Trophoblast cell (in vitro differentiated cells and primary cell): Measurements from ENCODE around the gene PGM2L1.

ENCODE experiments used
- DNase-seq, 2 donors: peaks; one replicate each; pipeline ENCODE4 v3.0.0-alpha.2; 2016
- H2AFZ ChIP-seq: 2 replicates; pipeline ENCODE4 v1.6.1; 2013; ENCODE audit warnings: low read length, moderate library complexity, mild to moderate bottlenecking; ENCODE audit not compliant: insufficient read depth, poor library complexity
- H2AK5ac ChIP-seq: 2 replicates; pipeline ENCODE4 v1.6.1; 2013; ENCODE audit warnings: mild to moderate bottlenecking, low read length
- H2BK120ac ChIP-seq: 2 replicates; pipeline ENCODE4 v1.6.1; 2013; ENCODE audit warnings: low read length, mild to moderate bottlenecking, moderate library complexity; ENCODE audit not compliant: insufficient read depth, poor library complexity
- H2BK12ac ChIP-seq: 2 replicates; pipeline ENCODE4 v1.6.1; 2013; ENCODE audit warnings: mild to moderate bottlenecking, low read length, moderate library complexity
- H2BK5ac ChIP-seq: 2 replicates; pipeline ENCODE4 v1.6.1; 2013; ENCODE audit warnings: low read length, low read depth, moderate library complexity, mild to moderate bottlenecking; ENCODE audit not compliant: poor library complexity
- H3K14ac ChIP-seq: 2 replicates; pipeline ENCODE4 v1.6.1; 2013; ENCODE audit warnings: mild to moderate bottlenecking, low read length
- H3K18ac ChIP-seq: 2 replicates; pipeline ENCODE4 v1.6.1; 2013; ENCODE audit warnings: mild to moderate bottlenecking, low read length
- H3K23ac ChIP-seq: 2 replicates; pipeline ENCODE4 v1.6.1; 2013; ENCODE audit warnings: low read length
- H3K27ac ChIP-seq: 2 replicates; pipeline ENCODE4 v1.5.1; 2013; ENCODE audit warnings: low read depth, mild to moderate bottlenecking, inconsistent platforms, low read length, moderate library complexity
- H3K27me3 ChIP-seq: 2 replicates; pipeline ENCODE4 v1.6.1; 2013; ENCODE audit warnings: inconsistent platforms, mild to moderate bottlenecking, low read length, moderate library complexity; ENCODE audit not compliant: insufficient read depth
- H3K36me3 ChIP-seq, 2 experiments: 1 replicate in 1 of 2; 2 replicates in 1 of 2; pipeline ENCODE4 v1.6.1; 2013; ENCODE audit warnings: low read length in 2 of 2, mild to moderate bottlenecking in 2 of 2, moderate library complexity in 1 of 2; ENCODE audit not compliant: insufficient read depth in 2 of 2, control insufficient read depth in 1 of 2
- H3K4ac ChIP-seq: 2 replicates; pipeline ENCODE4 v1.6.1; 2013; ENCODE audit warnings: low read depth, mild to moderate bottlenecking, low read length, moderate library complexity
- H3K4me1 ChIP-seq, 2 experiments: 1 replicate in 1 of 2; 2 replicates in 1 of 2; pipeline ENCODE4 v1.6.1; 2013; ENCODE audit warnings: low read length in 2 of 2, mild to moderate bottlenecking in 2 of 2, moderate library complexity in 1 of 2; ENCODE audit not compliant: insufficient read depth in 2 of 2, control insufficient read depth in 1 of 2
- H3K4me2 ChIP-seq: 2 replicates; pipeline ENCODE4 v1.6.1; 2013; ENCODE audit warnings: inconsistent platforms, mild to moderate bottlenecking, low read length, moderate library complexity
- H3K4me3 ChIP-seq: 2 replicates; pipeline ENCODE4 v1.5.1; 2013; ENCODE audit warnings: mild to moderate bottlenecking, low read depth, low read length, inconsistent platforms
- H3K79me1 ChIP-seq: one replicate; pipeline ENCODE4 v1.6.1; 2013; ENCODE audit warnings: low read length
- H3K79me2 ChIP-seq: 2 replicates; pipeline ENCODE4 v1.6.1; 2013; ENCODE audit warnings: low read length, mild to moderate bottlenecking; ENCODE audit not compliant: control insufficient read depth, insufficient read depth, poor library complexity
- H3K9ac ChIP-seq: 2 replicates; pipeline ENCODE4 v1.6.1; 2013; ENCODE audit warnings: mild to moderate bottlenecking, low read length
- H3K9me3 ChIP-seq: 2 replicates; pipeline ENCODE4 v1.6.1; 2013; ENCODE audit warnings: low read depth, mild to moderate bottlenecking, control low read depth, inconsistent platforms, low read length; ENCODE audit not compliant: insufficient read depth
- H4K12ac ChIP-seq: 2 replicates; pipeline ENCODE4 v1.6.1; 2013; ENCODE audit warnings: low read depth, mild to moderate bottlenecking, low read length, moderate library complexity
- H4K8ac ChIP-seq: 2 replicates; pipeline ENCODE4 v1.6.1; 2013; ENCODE audit warnings: low read depth, mild to moderate bottlenecking, low read length, moderate library complexity
- H4K91ac ChIP-seq: one replicate; pipeline ENCODE4 v1.6.1; 2013; ENCODE audit warnings: low read depth, mild to moderate bottlenecking, low read length, moderate library complexity
- WGBS: extraction: QIAGEN DNeasy Blood & Tissue Kit; methylation state at CpG from one replicate; pipeline ENCODE4 v1.1.7; 2013; ENCODE audit warnings: missing lambda C conversion rate; ENCODE audit not compliant: insufficient read length, insufficient coverage; ENCODE audit errors: extremely low coverage; 5-methylcytosine and 5-hydroxymethylcytosine counted together

Gene PGM2L1

GRCh38 chr11:74341921-74342320, 56.3 kb downstream of the PGM2L1 start:
- Histone ChIP-seq H2AK5ac (no peak overlapping the region), H3K4me1 (no peaks in the 10 kb centered on the region), H3K4ac (no peak overlapping the region), H4K12ac (no peak overlapping the region), H3K23ac (no peak overlapping the region), H3K4me3 (no peak overlapping the region), H3K36me3 (no peaks in the 10 kb centered on the region), H3K79me2 (no peaks in the 10 kb centered on the region), H4K8ac (no peak overlapping the region), H3K27me3 (no peaks in the 10 kb centered on the region), H2BK120ac (no peak overlapping the region), H3K9me3 (no peaks in the 10 kb centered on the region), H3K9ac (no peak overlapping the region), H4K91ac (no peak overlapping the region), H3K27ac (no peak overlapping the region), H3K79me1 (no peaks in the 10 kb centered on the region), H3K14ac (no peak overlapping the region), H3K4me2 (no peak overlapping the region), H3K18ac (no peak overlapping the region), H2BK5ac (no peak overlapping the region), H2AFZ (no peak overlapping the region), H2BK12ac (no peak overlapping the region)
- no CpG with 5 or more reads among the region's 1 CpG for WGBS
- DNase-seq: no peak

GRCh38 chr11:74339619-74340018, 58.6 kb downstream of the PGM2L1 start:
- Histone ChIP-seq H3K4ac (no peak overlapping the region), H3K9me3 (no peaks in the 10 kb centered on the region), H3K18ac (no peak overlapping the region), H3K14ac (no peak overlapping the region), H2BK120ac (no peak overlapping the region), H3K9ac (no peak overlapping the region), H2AFZ (no peak overlapping the region), H4K12ac (no peak overlapping the region), H3K79me1 (no peaks in the 10 kb centered on the region), H3K36me3 (no peaks in the 10 kb centered on the region), H3K27ac (no peak overlapping the region), H2BK5ac (no peak overlapping the region), H3K4me2 (no peak overlapping the region), H3K79me2 (no peaks in the 10 kb centered on the region), H4K91ac (no peak overlapping the region), H3K4me1 (no peaks in the 10 kb centered on the region), H4K8ac (no peak overlapping the region), H3K4me3 (no peak overlapping the region), H2AK5ac (no peak overlapping the region), H3K27me3 (no peaks in the 10 kb centered on the region), H2BK12ac (no peak overlapping the region), H3K23ac (no peak overlapping the region)
- DNase-seq: no peak

GRCh38 chr11:74338963-74339362, 59.3 kb downstream of the PGM2L1 start:
- H3K4me1 ChIP-seq: no peaks in the 10 kb centered on the region
- no peak overlapping the region for H3K18ac ChIP-seq
- H3K36me3 ChIP-seq: no peaks in the 10 kb centered on the region
- no peak overlapping the region for H3K4ac ChIP-seq
- no peak overlapping the region for H3K4me2 ChIP-seq
- no peak overlapping the region for H2AFZ ChIP-seq
- no peak overlapping the region for H4K12ac ChIP-seq
- no peaks in the 10 kb centered on the region for H3K79me1 ChIP-seq
- no peaks in the 10 kb centered on the region for H3K79me2 ChIP-seq
- DNase-seq: no peak
- H4K91ac ChIP-seq: no peak overlapping the region
- no peaks in the 10 kb centered on the region for H3K9me3 ChIP-seq
- no peak overlapping the region for H3K27ac ChIP-seq
- no peak overlapping the region for H3K14ac ChIP-seq
- no peaks in the 10 kb centered on the region for H3K27me3 ChIP-seq
- no peak overlapping the region for H2BK5ac ChIP-seq
- no peak overlapping the region for H4K8ac ChIP-seq
- no peak overlapping the region for H3K9ac ChIP-seq
- H2BK120ac ChIP-seq: no peak overlapping the region
- H2BK12ac ChIP-seq: no peak overlapping the region
- no peak overlapping the region for H2AK5ac ChIP-seq
- WGBS: no CpG with 5 or more reads among the region's 6 CpGs
- H3K23ac ChIP-seq: no peak overlapping the region
- H3K4me3 ChIP-seq: no peak overlapping the region

GRCh38 chr11:74333193-74333592, 65.0 kb downstream of the PGM2L1 start:
- Histone ChIP-seq H3K79me1 (no peaks in the 10 kb centered on the region), H3K4me1 (no peaks in the 10 kb centered on the region), H2AFZ (no peak overlapping the region), H3K27me3 (no peaks in the 10 kb centered on the region), H3K23ac (no peak overlapping the region), H3K4ac (no peak overlapping the region), H4K91ac (no peak overlapping the region), H3K36me3 (peaks cover 0 to 3% of the 10 kb centered on the region in 2 experiments), H3K18ac (no peak overlapping the region), H3K27ac (no peak overlapping the region), H3K4me3 (no peak overlapping the region), H2BK5ac (no peak overlapping the region), H3K9ac (no peak overlapping the region), H4K12ac (no peak overlapping the region), H2BK12ac (no peak overlapping the region), H2BK120ac (no peak overlapping the region), H4K8ac (no peak overlapping the region), H3K14ac (no peak overlapping the region), H3K79me2 (no peaks in the 10 kb centered on the region), H3K9me3 (no peaks in the 10 kb centered on the region), H3K4me2 (no peak overlapping the region), H2AK5ac (no peak overlapping the region)
- WGBS: no CpG with 5 or more reads among the region's 1 CpG
- no peak for DNase-seq
